ENCODE results near the gene COX15.

The COX15 gene

GRCh38 chr10:99732033-99732842 lies at the start of gene COX15, which contains the start of gene CUTC:
Gene COX15, minus strand, starts transcription at chr10:99732127. Its CDS starts 78 bp downstream, at chr10:99732049.
Gene CUTC, plus strand, starts transcription at chr10:99732234. Its CDS starts 115 bp downstream, at chr10:99732349.
- no peaks in the 10 kb centered on the region for H3K9me2 ChIP-seq (replicated peaks; ENCODE audit: control insufficient read depth, low read length)
- peak within 1 kb of the TSS; percentile 67 for H3K27ac ChIP-seq (ENCODE audit: low read depth, low read length)
- TF ChIP-seq EZH2phosphoT487 (IDR thresholded peaks at IDR 0.05; ENCODE audit: borderline replicate concordance, low read length) (no peak), CTCF (IDR thresholded peaks at IDR 0.05; ENCODE audit: low read depth, low read length, poor library complexity, severe bottlenecking) (peak; percentile 64)
- no peaks in the 10 kb centered on the region for H3K9me3 ChIP-seq (ENCODE audit: control insufficient read depth, insufficient read depth, low read length)
- H3K36me3 ChIP-seq (ENCODE audit: control insufficient read depth, low read length), result peaks cover 62% of the 10 kb centered on the region
- H3K4me2 ChIP-seq (ENCODE audit: low read length), result peak within 1 kb of the TSS; percentile 86
- no peaks in the 10 kb centered on the region for H4K20me1 ChIP-seq (ENCODE audit: control insufficient read depth, insufficient read depth, low read depth, low read length)
- peak within 1 kb of the TSS; percentile 91 for H3K4me3 ChIP-seq (ENCODE audit: low read length)
- peaks cover 19% of the 10 kb centered on the region for H3K4me1 ChIP-seq (ENCODE audit: control insufficient read depth, low read length)
- peaks cover 66% of the 10 kb centered on the region for H3K79me2 ChIP-seq (ENCODE audit: control insufficient read depth, low read length)
- no peaks in the 10 kb centered on the region for H3F3A ChIP-seq (ENCODE audit: control insufficient read depth, insufficient read depth)
- H3K27me3 ChIP-seq (ENCODE audit: control insufficient read depth, low read length), result no peaks in the 10 kb centered on the region

- H3K4me1 ChIP-seq (ENCODE audit: control insufficient read depth, low read length), result peaks cover 34% of the 10 kb centered on the region
- H3K79me2 ChIP-seq (ENCODE audit: control insufficient read depth, low read length), result no peaks in the 10 kb centered on the region
- no peaks in the 10 kb centered on the region for H3K27me3 ChIP-seq (ENCODE audit: control insufficient read depth, low read length)
- peak overlapping the region; percentile 17 for H3K4me3 ChIP-seq (ENCODE audit: low read length)
- 0 out of 2 replicates have a peak, but pooled peaks cover 7% of the 10 kb centered on the region for H3F3A ChIP-seq (ENCODE audit: control insufficient read depth, insufficient read depth)
- H3K9me3 ChIP-seq (ENCODE audit: control insufficient read depth, insufficient read depth, low read length), result no peaks in the 10 kb centered on the region
- no peaks in the 10 kb centered on the region for H3K9me2 ChIP-seq (replicated peaks; ENCODE audit: control insufficient read depth, low read length)
- no peaks in the 10 kb centered on the region for H3K36me3 ChIP-seq (ENCODE audit: control insufficient read depth, low read length)
- H3K4me2 ChIP-seq (ENCODE audit: low read length), result peak overlapping the region; percentile 58
- TF ChIP-seq CTCF (IDR thresholded peaks at IDR 0.05; ENCODE audit: low read depth, low read length, poor library complexity, severe bottlenecking) (no peak), EZH2phosphoT487 (IDR thresholded peaks at IDR 0.05; ENCODE audit: borderline replicate concordance, low read length) (no peak)
- H4K20me1 ChIP-seq (ENCODE audit: control insufficient read depth, insufficient read depth, low read depth, low read length), result no peaks in the 10 kb centered on the region
- 0 out of 2 replicates have a peak overlapping the region, but pooled peaks have one; percentile 2 for H3K27ac ChIP-seq (ENCODE audit: low read depth, low read length)
Observed at GRCh38 chr10:99779335-99779734, 47.4 kb upstream of the COX15 start.

- no peaks in the 10 kb centered on the region for H3K9me3 ChIP-seq (ENCODE audit: control insufficient read depth, insufficient read depth, low read length)
- no peaks in the 10 kb centered on the region for H3K27me3 ChIP-seq (ENCODE audit: control insufficient read depth, low read length)
- H3K27ac ChIP-seq (ENCODE audit: low read depth, low read length), result peak overlapping the region; percentile 36; the same call in 1 of the 2 replicates
- H3K4me1 ChIP-seq (ENCODE audit: control insufficient read depth, low read length), result peaks cover 34% of the 10 kb centered on the region
- TF ChIP-seq CTCF (IDR thresholded peaks at IDR 0.05; ENCODE audit: low read depth, low read length, poor library complexity, severe bottlenecking) (no peak), EZH2phosphoT487 (IDR thresholded peaks at IDR 0.05; ENCODE audit: borderline replicate concordance, low read length) (no peak)
- 0 out of 2 replicates have a peak, but pooled peaks cover 7% of the 10 kb centered on the region for H3F3A ChIP-seq (ENCODE audit: control insufficient read depth, insufficient read depth)
- no peaks in the 10 kb centered on the region for H4K20me1 ChIP-seq (ENCODE audit: control insufficient read depth, insufficient read depth, low read depth, low read length)
- H3K4me3 ChIP-seq (ENCODE audit: low read length), result peak overlapping the region; percentile 58; the same call in 1 of the 2 replicates
- peak overlapping the region; percentile 74 for H3K4me2 ChIP-seq (ENCODE audit: low read length)
- no peaks in the 10 kb centered on the region for H3K9me2 ChIP-seq (replicated peaks; ENCODE audit: control insufficient read depth, low read length)
- H3K36me3 ChIP-seq (ENCODE audit: control insufficient read depth, low read length), result no peaks in the 10 kb centered on the region
- H3K79me2 ChIP-seq (ENCODE audit: control insufficient read depth, low read length), result no peaks in the 10 kb centered on the region
Observed at GRCh38 chr10:99777918-99778714, 46.2 kb upstream of the COX15 start.

Measured in DOHH2 (cell line).